SIG-M5 (cell line): ENCODE measurements around the gene HSD17B11.
"Not testable (repeated sequence)": the region's sequence is repeated elsewhere in the genome, so short reads cannot be mapped to it uniquely, and the experiment has no call there.

Source experiments
- DNase-seq: peaks from one replicate; lab custom pipeline; 2025; lab: John Stamatoyannopoulos, UW

HSD17B11 gene

DNA sequence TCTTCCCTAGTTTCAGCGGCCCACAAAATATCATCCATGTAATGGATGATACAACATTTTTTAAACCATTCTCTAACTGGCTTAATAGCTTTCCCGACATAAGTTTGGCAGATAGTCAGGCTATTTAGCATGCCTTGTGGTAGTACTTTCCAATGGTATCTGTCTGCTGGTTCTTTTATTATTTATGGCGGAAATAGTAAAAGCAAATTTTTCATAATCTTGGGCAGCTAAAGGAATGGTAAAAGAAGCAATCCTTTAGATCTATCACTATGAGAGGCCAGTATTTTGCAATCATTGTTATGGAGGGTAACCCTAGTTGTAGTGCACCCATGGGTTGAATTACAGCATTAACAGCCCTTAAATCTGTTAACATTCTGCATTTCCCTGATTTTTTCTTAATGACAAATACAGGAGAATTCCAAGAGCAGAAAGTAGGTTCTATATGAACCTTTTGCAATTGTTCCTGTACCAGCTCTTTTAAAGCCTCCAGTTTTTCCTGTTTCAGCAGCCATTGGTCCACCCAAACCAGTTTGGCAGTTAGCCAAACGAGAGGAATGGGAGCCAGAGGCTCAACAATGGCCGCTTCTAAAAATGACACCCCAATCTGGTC lies 14.3 kb upstream of the HSD17B11 start:
- DNase-seq = no peak

- DNase-seq = not testable (repeated sequence)
Observed at GRCh38 chr4:87403732-87404131, 12.7 kb upstream of the HSD17B11 start.

DNA sequence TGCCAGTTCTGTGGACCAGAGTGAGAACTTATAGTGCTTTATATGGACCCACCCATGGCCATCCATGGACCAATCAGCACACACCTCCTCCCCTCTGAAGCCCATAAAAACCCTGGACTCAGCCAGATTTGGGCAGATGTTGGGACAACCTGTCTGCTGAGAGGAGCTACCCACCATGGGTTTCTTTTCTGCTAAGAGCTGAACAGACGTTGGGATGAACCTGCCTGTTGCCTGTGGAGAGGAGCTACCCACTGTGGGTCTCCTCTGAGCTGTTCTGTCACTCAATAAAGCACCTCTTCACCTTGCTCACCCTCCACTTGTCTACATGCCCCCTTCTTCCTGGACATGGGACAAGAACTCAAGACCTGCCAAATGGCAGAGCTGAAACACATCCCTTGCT lies 9.0 kb upstream of the HSD17B11 start:
- DNase-seq = no peak

GRCh38 chr4:87399148-87399547 lies 8.2 kb upstream of the HSD17B11 start:
- no peak for DNase-seq

DNA sequence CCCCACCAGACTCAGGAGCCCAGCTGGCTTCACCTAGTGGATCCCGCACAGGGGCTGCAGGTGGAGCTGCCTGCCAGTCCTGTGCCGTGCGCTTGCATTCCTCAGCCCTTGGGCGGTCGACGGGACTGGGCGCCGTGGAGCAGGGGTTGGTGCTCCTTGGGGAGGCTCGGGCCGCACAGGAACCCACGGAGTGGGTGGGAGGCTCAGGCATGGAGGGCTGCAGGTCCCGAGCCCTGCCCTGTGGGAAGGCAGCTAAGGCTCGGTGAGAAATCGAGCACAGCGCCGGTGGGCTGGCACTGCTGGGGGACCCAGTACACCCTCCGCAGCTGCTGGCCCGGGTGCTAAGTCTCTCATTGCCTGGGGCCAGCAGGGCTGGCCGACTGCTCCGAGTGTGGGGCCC lies 4.9 kb upstream of the HSD17B11 start:
- DNase-seq = not testable (repeated sequence)

DNA sequence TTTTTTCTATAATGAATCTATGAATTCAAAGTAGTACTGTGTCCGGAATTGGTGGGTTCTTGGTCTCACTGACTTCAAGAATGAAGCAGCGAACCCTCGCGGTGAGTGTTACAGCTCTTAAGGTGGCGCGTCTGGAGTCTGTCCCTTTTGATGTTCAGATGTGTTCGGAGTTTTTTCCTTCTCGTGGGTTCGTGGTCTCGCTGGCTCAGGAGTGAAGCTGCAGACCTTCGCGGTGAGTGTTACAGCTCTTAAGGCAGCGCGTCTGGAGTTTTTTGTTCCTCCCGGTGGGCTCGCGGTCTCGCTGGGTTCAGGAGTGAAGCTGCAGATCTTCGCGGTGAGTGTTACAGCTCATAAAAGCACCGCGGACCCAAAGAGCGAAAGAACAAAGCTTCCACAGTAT lies 4.1 kb upstream of the HSD17B11 start:
- not testable (repeated sequence) for DNase-seq

- DNase-seq = no peak
Observed at GRCh38 chr4:87392183-87392582, 1.2 kb upstream of the HSD17B11 start.

- DNase-seq = no peak
Observed at GRCh38 chr4:87391576-87392054, 627 bp upstream of the HSD17B11 start.

DNA sequence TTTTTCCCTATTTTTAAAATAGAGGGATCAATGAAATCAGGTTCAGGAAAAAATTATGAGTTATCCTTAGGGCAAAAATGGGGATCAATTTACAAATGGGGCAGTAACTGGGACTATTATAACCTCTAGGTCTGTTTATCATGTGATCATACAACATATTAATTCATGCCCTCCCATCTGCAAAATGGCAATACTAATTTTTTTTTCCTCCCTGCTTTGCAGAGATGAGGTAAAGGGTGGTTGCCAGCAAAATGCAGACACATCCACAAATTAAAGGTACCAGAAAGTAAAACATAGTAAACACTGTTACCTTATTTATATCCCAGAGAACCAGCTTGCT lies 467 bp downstream of the HSD17B11 start:
- no peak for DNase-seq

GRCh38 chr4:87390055-87390454 lies 933 bp downstream of the HSD17B11 start:
- DNase-seq = not testable (repeated sequence)

DNA sequence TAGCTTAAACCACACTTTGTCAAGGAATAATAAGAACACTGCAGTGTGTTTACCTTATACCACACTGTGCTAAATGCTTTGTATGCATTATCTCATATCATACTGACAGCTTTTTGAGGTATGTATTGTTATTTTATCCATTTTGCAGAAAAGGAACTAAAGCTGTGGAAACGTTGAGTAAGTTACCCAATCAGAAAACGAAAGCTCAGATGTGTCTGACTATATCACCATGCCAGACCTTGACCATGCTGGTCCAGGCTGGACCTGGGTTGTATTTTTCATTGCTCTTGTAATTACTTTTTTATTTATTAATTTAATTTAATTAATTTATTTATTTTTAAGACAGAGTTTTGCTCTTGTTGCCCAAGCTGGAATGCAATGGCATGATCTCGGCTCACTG lies 2.1 kb downstream of the HSD17B11 start:
- DNase-seq = no peak

DNA sequence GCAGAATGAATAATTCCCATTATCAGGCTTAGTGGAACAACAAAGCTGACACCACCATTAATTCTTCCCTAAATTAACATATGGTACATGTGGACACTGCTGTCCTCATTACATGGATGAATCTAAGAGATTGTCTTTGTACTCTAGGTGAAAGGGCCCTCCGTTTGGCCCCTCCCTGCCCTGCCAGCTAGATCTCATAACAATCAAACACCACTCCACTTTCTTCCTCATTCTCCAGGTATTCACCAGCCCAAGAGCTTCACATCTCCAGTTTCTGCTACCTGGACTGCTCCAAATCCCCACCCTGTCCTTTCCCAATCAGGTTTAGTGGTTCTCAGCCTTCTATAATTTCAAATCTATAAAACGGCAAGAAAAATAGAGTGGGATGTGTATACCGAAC lies 3.8 kb downstream of the HSD17B11 start:
- no peak for DNase-seq

DNA sequence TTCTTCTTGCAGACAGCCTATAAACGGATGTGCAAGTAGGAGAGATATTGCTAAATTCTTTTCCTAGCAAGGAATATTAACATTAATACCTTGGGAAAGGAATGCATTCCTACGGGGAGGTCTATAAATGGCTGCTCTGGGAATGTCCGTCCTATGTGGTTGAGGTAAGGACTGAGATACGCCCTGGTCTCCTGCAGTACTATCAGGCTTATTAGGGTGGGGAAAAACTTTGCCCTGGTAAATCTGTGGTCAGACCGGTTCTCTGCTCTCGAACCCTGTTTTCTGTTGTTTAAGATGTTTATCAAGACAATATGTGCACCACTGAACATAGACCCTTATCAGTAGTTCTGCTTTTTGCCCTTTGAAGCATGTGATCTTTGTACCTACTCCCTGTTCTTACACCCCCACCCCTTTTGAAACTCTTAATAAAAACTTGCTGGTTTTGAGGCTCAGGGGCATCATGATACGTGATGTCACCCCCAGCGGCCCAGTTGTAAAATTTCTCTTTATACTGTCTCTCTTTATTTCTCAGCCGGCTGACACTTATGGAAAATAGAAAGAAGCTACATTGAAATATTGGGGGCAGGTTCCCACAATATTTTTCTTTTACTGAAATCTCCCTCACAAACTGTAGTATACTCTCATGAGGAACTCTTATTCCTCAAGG lies 6.4 kb downstream of the HSD17B11 start:
- not testable (repeated sequence) for DNase-seq

GRCh38 chr4:87382931-87383330 lies 8.1 kb downstream of the HSD17B11 start:
- DNase-seq = no peak

DNA sequence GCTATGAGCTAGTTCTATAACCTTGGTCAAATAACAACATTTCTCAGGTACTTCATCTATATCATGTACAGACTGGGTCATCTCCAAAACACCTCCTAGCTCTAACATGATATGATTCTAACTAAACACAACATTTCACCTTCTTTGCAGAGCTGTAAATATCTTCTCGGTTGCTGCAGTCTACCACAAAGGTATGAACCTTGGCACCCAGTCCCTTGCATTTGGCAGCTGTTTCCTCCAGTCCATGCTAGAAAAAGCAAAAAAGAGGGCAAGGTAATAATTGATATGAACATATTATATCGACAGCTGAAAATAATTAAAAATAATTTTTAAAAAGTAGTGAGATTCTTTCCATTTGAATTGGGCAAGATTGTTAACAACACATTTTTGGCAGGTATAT lies 8.9 kb downstream of the HSD17B11 start:
- DNase-seq = no peak

DNA sequence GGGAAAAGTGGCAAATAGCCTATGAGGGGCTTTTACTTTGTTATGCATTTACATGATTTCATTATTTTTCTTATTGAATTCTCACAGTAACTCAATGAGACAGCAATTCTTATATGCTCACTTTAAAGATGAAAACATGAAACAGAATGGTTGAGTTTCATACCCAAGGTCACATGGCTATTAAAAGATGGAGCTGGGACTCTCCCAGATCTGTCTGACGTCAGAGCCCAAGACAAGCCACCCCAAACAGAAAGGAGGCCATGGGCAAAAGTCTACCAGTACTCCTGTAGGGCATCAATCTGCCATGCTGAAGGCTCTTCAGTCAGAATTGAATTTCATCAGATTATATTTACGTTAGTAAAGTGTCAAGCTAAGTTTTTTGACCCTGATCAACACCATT lies 13.2 kb downstream of the HSD17B11 start:
- DNase-seq = no peak

DNA sequence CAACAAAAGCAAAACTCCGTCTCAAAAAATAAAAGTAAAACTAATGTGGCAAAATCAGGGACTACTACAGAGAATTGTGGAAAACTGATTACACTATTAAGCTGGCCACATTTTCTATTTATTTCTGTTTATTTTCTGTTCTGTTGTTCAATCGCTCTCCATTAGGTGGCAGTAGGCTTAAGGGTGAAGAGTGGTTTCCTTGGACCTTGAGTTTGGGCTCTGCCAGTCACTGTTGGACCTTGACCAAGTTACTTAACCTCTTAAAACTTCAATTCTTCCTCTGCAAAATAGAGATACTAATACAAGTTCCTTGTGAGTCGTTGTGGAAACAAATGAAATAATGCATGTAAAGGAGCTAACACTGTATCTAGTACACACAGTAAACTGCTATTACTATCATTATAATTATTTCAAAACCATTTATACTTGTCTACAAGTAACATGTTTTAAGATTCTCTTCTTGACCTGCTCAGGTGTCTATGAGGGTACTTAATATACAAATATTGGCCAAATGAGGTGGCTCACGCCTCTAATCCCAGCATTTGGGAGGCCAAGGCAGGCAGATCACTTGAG lies 15.2 kb downstream of the HSD17B11 start:
- DNase-seq = no peak

DNA sequence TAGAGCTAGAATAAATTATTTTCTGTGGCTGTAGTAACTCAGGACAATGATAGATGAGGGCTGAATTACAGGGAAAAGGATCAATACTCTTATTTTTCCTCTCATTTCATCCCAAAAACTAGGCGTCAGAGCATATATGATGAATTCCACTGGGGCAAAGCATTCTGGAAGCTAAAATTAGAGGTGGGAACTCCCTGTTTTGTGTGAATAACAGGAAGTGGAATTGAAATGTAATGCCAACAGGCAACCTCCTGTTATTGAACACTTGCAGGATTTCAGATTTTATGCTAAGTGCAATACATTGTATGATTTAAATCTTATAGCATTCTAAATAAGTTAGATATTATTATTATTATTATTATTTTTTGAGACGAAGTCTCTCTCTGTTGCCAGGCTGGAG lies 20.9 kb downstream of the HSD17B11 start:
- no peak for DNase-seq

- DNase-seq = no peak
Observed at GRCh38 chr4:87366521-87367162, 24.3 kb downstream of the HSD17B11 start.

DNA sequence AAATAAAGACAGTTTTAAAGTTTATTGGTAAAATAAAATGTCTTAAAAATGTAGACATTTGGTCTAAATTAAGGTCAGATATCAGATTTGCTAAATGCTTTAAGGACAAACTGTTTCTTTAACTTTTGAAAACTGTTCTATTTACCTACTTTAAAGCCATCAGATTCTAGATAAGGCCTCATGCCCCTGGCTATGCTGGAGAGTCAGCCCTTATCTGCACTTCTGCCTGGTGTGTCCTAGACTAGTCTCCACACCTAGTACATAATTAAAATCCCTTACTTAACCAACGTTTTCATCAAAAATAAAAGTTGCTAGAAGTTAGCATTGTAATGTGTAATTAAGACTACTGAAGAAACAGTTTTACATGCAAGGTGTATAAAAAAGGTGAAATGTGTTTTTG lies 25.6 kb downstream of the HSD17B11 start:
- DNase-seq = no peak

DNA sequence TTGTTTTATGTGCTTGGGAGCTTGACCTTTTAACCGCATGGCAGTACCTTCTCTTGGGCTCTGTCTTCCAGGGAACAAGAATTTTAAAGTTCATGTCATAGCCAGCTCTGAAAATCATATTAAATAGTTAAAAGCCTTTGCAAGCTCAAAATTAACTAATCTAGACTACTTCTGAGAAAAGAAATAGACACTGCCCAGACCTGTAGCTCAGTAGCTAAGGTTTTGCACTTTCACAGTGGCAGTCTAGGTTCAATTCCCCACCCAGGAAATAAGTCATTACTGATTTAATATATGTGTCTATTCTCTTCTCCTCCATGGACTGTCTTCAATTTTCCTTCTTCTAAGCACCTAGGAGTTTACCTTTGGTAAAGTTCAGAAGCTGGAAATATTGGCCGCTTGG lies 27.4 kb downstream of the HSD17B11 start:
- DNase-seq = no peak

GRCh38 chr4:87360338-87360935 lies 30.6 kb downstream of the HSD17B11 start:
- no peak for DNase-seq

DNA sequence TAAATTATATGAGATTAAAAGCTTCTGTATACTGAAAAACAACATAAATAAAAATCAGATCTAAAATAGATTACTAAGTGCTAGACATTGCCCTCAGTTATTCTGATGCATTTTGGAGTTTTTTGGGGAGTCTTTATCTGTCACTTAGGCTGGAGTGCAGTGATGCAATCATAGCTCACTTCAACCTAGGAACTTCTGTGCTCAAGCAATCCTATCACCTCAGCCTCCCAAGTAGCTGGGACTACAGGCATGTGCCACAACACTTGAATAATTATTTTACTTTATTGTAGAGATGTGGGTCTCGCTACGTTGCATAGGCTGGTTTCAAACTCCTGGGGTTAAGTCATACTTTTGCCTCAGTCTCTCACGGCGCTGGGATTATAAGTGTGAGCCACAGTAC lies 31.7 kb downstream of the HSD17B11 start:
- DNase-seq = no peak
